Lung (tissue), 12 donors: ENCODE results near the gene ARID3C. TPM values are rescaled to one million over a fixed set of nuclear protein-coding genes. Genes with fewer than 3 reads are reported as not detected.

Source experiments
- ATAC-seq: fragments of 200-7000 bp; cut with Tn5 transposase; one replicate; pipeline ENCODE4 v1.9.1; 2020; ENCODE audit warnings: moderate number of reproducible peaks; ENCODE audit not compliant: insufficient read depth, low FRiP score
- DNase-seq, 3 donors: peaks; one replicate each; pipeline ENCODE4 v3.0.0-alpha.2; 2013 to 2017
- H3K27ac ChIP-seq, 2 donors: one replicate each; pipeline ENCODE4 v1.5.1; 2013; ENCODE audit warnings: mild to moderate bottlenecking in 2 of 2, moderate library complexity in 2 of 2, control low read depth in 1 of 2, inconsistent platforms in 1 of 2, low read depth in 1 of 2, low read length in 1 of 2
- H3K27me3 ChIP-seq, 3 donors: one replicate each; pipeline ENCODE4 v1.5.1; 2013; ENCODE audit warnings: low read length in 2 of 3; ENCODE audit not compliant: control insufficient read depth in 3 of 3, insufficient read depth in 3 of 3
- H3K36me3 ChIP-seq, 4 donors: one replicate each; pipeline ENCODE4 v1.5.1; 2013; ENCODE audit warnings: low read length in 4 of 4, mild to moderate bottlenecking in 1 of 4, moderate library complexity in 1 of 4; ENCODE audit not compliant: control insufficient read depth in 4 of 4, insufficient read depth in 4 of 4
- H3K4me1 ChIP-seq, 5 donors: one replicate each; pipeline ENCODE4 v1.5.1; 2013; ENCODE audit warnings: low read length in 5 of 5, mild to moderate bottlenecking in 2 of 5, moderate library complexity in 1 of 5; ENCODE audit not compliant: control insufficient read depth in 5 of 5, insufficient read depth in 5 of 5
- H3K4me3 ChIP-seq: one replicate; pipeline ENCODE4 v1.5.1; 2013; ENCODE audit warnings: mild to moderate bottlenecking, control low read depth, moderate library complexity
- H3K9ac ChIP-seq, 2 donors: one replicate each; pipeline ENCODE4 v1.5.1; 2013; ENCODE audit warnings: low read length in 2 of 2, control low read depth in 1 of 2; ENCODE audit not compliant: insufficient read depth in 1 of 2
- H3K9me3 ChIP-seq, 4 donors: one replicate each; pipeline ENCODE4 v1.5.1; 2013; ENCODE audit warnings: low read length in 3 of 4, mild to moderate bottlenecking in 1 of 4, moderate library complexity in 1 of 4; ENCODE audit not compliant: control insufficient read depth in 4 of 4, insufficient read depth in 3 of 4
- WGBS, 2 donors: extraction: QIAGEN DNeasy Blood & Tissue Kit; methylation state at CpG; one replicate each; pipeline ENCODE4 v1.1.7; 2013; 5-methylcytosine and 5-hydroxymethylcytosine counted together
- polyA plus RNA-seq, 2 donors: library from polyadenylated mRNA; stranded (reverse); fragments of 200-250 nt; gene quantifications; one replicate each; pipeline ENCODE4 v1.2.1, GENCODE V29; 2013
- total RNA-seq, 2 donors: library from RNA; depleted of rRNA in 1 of 2; stranded (reverse); fragments of >200 nt in 1 of 2; gene quantifications; one replicate each; pipeline ENCODE4 v1.2.1, GENCODE V29; 2014 to 2021
- TF ChIP-seq, protein P1 (sequence below): IDR thresholded peaks from 2 replicates; pipeline ENCODE4 v1.5.1; 2012; ENCODE audit warnings: mild to moderate bottlenecking; ENCODE audit errors: control extremely low read depth, extremely low read depth
- donor health status: control.
- donor health status: control.
- donor health status: Bipolar disorder and iron deficiency.
- donor health status: healthy.
- donor health status: DM: yes; HTN: yes; CAD: no.

Gene ARID3C
- total and polyA plus RNA-seq, 4 donors, result not detected

DNA sequence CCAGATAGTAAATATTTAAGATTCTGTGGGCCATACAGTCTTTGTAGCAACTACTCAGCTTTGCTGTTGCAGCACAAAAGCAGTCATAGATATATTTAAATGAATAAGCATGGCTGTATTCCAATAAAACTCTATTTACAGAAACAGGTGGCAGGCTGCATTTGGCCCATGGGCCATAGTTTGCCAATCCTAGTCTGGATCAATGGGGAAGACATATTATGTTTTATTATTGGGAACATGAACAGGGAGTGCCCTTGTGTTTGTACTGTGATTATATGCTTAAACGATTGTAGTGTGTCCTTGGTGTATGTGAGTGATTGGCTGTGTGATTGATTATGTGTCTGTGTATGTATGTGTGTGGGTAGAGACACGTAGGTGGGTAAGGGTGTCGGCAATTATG lies 45.6 kb upstream of the ARID3C start:
- DNase-seq, result no peak
- TF ChIP-seq, protein P1, sequence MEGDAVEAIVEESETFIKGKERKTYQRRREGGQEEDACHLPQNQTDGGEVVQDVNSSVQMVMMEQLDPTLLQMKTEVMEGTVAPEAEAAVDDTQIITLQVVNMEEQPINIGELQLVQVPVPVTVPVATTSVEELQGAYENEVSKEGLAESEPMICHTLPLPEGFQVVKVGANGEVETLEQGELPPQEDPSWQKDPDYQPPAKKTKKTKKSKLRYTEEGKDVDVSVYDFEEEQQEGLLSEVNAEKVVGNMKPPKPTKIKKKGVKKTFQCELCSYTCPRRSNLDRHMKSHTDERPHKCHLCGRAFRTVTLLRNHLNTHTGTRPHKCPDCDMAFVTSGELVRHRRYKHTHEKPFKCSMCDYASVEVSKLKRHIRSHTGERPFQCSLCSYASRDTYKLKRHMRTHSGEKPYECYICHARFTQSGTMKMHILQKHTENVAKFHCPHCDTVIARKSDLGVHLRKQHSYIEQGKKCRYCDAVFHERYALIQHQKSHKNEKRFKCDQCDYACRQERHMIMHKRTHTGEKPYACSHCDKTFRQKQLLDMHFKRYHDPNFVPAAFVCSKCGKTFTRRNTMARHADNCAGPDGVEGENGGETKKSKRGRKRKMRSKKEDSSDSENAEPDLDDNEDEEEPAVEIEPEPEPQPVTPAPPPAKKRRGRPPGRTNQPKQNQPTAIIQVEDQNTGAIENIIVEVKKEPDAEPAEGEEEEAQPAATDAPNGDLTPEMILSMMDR, result no peak
- Histone ChIP-seq H3K27me3 (no peaks in the 10 kb centered on the region), H3K27ac (no peak overlapping the region), H3K9me3 (peaks cover 0 to under 1% (median 0%) of the 10 kb centered on the region in 4 donors), H3K4me1 (no peaks in the 10 kb centered on the region), H3K9ac (no peak overlapping the region), H3K36me3 (peaks cover 0 to 9% (median 0%) of the 10 kb centered on the region in 4 donors), H3K4me3 (no peak overlapping the region)
- 80 to 82% methylated on average over 3 of the region's 3 CpGs for WGBS, 2 donors
- no peak for ATAC-seq

DNA sequence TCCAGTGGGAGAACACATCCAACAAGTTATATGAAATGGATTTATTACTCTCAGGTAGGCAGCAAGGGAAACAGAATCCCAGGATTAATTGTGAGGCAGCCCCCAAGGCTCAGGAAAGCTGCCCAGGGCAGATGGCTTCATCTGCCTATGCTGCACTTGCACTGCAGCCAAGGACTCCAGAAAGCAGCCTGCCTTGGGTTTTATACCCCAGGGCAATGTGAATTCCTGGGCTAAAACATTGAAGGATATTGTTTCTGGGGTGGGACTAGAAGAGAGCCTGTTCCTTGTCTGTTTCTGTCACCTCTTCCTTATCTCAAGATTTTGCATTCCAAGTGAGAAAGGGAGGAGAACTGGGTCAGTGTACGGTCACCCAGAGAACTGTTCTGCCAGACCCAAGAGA lies 42.4 kb upstream of the ARID3C start:
- no peak overlapping the region for H3K9ac ChIP-seq
- no peak for ATAC-seq
- H3K27me3 ChIP-seq, result no peaks in the 10 kb centered on the region

DNA sequence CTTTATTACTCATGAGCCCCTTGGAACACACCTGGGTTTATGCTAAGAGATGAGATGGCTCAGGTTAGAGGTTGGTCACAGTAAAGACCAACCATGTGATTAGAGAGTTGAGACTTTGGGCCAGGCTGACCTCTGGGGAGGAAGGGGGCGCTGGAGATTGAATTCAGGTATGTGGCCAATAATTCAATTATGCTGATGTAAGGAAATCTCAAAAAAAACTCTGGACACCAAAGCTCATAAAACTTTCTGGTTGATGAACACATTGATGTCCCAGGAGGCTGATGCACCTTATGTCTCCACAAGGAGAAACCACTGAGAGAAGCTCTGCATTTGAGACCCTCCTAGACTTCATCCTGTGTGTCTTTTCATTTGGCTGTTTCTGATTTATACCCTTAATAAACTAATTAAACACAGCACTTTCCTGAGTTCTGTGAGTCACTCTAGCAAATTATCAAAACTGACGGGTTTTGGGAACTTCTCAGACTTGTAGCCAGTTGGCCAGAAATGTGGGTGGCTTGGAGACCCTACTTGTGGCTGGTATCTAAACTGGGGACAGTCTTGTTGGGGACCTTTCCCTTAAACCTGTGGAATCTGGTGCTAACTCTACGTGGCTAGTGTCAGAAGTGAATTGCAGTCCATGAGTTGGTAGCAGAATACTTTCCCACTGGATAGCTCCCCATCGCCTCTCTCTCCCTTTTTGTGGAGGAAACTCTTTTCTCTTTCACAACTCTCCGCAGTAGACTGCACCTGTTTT lies 41.1 kb upstream of the ARID3C start:
- 92 to 94% methylated on average over 5 of the region's 5 CpGs for WGBS, 2 donors
- no peak overlapping the region for H3K9ac ChIP-seq
- TF ChIP-seq, protein P1, result no peak

More for the DNA sequence above, 42.4 kb upstream of the ARID3C start:
- TF ChIP-seq, protein P1, result no peak
- Histone ChIP-seq H3K27ac (no peak overlapping the region), H3K36me3 (peaks cover 0 to 22% (median 3%) of the 10 kb centered on the region in 4 donors), H3K9me3 (peaks cover 0 to 3% (median 1%) of the 10 kb centered on the region in 4 donors), H3K4me1 (peaks cover 0 to 2% (median 0%) of the 10 kb centered on the region in 5 donors), H3K4me3 (no peak overlapping the region)
- 74 to 86% methylated on average over 1 of the region's 1 CpG for WGBS, 2 donors
- DNase-seq, result no peak

More for the DNA sequence above, 41.1 kb upstream of the ARID3C start:
- Histone ChIP-seq H3K36me3 (peaks cover 0 to 22% (median 3%) of the 10 kb centered on the region in 4 donors), H3K27me3 (no peaks in the 10 kb centered on the region), H3K9me3 (peaks cover 0 to 3% (median 1%) of the 10 kb centered on the region in 4 donors), H3K4me1 (peaks cover 0 to 2% (median 0%) of the 10 kb centered on the region in 5 donors), H3K27ac (no peak overlapping the region), H3K4me3 (no peak overlapping the region)
- no peak for ATAC-seq
- DNase-seq, result no peak
